Measurements from ENCODE around the gene BTBD7.
A peak's percentile ranks its signal among the peaks of the same experiment; 100 is the strongest.

BTBD7 gene

DNA sequence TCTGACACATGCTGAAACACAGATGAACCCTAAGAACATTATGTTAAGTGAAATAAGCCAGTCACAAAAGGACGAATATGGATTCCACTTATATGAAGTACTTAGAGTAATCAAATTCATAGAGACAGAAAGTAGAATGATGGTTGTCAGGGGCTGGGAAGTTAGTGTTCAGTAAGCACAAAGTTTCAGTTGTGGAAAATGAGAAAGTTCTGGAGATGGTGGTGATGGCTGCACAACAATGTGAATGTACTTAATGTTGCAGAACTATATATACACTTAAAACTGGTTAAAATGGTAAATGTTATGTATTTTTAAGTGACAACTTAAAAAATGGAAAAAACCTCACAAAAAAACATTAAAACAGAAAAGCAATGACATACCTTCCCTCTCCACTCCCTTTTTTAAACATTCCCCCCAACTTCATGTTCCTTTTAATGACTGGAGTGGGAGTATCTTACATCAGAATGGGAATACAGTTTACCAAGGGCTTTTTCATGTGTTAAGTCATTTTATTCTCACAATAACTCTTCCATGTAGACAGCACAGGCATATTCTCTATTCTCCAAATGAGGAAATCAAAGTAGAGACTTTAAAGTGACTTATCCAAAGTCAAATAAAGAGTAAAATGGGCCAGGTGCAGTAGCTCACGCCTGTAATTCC, 24.0 kb downstream of the BTBD7 start:
- in situ Hi-C loops (cut with HindIII; ENCODE audit: low pct_unique_long_range_greater_than_20kb, low sequenced_read_pairs): no loop called here
- no peak for DNase-seq (ENCODE audit: low read depth in 1 of 2, low spot score in 1 of 2)
- no peak for TF ChIP-seq JUND (IDR thresholded peaks at IDR 0.05; ENCODE audit: low read depth)

DNA sequence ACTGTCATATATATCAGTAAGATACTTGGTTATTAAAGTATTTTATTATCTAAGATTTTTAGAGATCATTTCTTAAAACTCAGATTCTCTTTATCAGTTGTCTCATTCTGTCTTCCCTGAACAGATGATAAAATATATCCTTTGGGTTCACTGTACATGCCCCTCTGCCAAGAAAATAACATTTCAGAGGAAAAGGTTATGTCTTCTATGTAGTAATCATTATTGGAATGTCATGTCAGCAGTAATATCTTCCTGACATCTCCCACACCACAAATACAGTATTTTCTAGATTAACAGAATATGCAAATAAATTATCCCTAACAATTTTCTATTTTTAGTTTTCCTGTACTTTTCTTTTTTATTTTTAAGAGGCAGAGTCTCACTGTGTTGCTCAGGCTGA, 26.0 kb downstream of the BTBD7 start:
- no peak for TF ChIP-seq JUND (IDR thresholded peaks at IDR 0.05; ENCODE audit: low read depth)
- DNase-seq (ENCODE audit: low read depth in 1 of 2, low spot score in 1 of 2): no peak
- in situ Hi-C loops (cut with HindIII; ENCODE audit: low pct_unique_long_range_greater_than_20kb, low sequenced_read_pairs): no loop called here

DNA sequence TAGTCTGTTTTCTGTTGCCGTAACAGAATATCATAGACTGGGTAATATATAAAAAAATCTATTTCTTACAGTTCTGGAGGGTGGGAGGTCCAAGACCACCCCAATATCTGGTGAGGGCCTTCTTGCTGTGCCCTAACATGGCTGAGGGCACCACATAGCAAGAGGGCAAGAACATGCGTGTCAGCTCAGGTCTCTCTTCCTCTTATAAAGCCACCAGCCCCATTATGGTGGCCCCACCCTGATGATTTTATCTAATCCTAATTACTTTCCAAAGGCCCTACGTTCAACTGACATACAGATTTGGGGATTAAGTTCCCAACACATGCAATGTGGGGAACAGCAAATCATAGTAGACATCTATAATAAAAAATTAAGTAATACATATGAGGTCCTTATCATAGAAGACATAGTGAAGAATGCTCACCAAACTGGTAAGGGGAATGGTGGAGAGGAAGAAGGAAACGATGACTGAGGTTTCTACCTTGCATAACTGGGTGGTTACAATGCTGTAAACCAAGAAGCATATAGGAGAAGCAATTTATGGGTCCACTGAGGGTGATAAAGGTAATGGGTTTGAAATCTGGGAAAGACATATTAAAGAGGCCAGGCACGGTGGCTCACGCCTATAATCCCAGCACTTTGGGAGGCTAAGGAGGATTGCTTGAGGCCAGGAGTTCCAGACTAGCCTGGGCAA, 27.0 kb downstream of the BTBD7 start:
- no peak for TF ChIP-seq JUND (IDR thresholded peaks at IDR 0.05; ENCODE audit: low read depth)
- DNase-seq (ENCODE audit: low read depth in 1 of 2, low spot score in 1 of 2): no peak
- in situ Hi-C loops (cut with HindIII; ENCODE audit: low pct_unique_long_range_greater_than_20kb, low sequenced_read_pairs): no loop called here

DNA sequence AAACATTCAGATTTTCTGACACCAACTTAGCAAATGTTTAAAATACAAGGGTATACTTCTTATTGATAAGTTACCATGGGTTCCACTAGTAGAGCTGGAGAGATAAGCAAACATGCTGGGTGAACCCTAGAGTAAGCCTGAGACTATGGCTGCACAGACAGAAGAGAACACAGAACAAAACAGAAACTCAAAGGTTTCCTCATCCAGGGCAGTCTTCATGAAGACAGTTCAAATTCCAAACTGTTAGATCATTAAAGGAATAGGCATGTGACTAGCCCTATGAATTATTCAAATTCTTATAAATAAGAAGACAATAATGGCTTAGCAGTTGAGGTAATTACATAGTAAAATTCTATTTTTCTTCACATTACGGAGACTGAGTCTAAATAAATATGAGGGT, 28.1 kb downstream of the BTBD7 start:
- no peak for DNase-seq (ENCODE audit: low read depth in 1 of 2, low spot score in 1 of 2)
- no peak for TF ChIP-seq JUND (IDR thresholded peaks at IDR 0.05; ENCODE audit: low read depth)
- in situ Hi-C loops (cut with HindIII; ENCODE audit: low pct_unique_long_range_greater_than_20kb, low sequenced_read_pairs): no loop called here

DNA sequence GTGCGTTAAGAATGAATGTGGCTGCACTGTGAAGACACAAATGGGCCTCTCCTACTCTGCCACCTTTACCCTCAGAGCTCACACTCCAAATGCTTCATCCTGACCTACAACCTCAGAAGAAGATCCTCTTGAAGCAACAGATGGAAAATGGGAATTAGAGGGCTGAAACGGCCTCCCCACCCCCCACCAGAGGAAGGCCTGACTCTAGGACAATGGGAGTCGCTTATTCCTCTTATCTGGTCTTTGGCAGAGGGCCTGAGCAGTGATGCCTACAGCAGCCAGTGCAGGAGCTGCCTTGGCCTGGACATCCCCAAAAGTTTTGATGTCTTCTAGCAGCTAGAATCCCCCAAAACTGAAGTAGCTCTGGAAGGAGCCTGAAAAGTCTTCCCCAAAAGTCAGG, 29.2 kb downstream of the BTBD7 start:
- DNase-seq (ENCODE audit: low read depth in 1 of 2, low spot score in 1 of 2): no peak
- in situ Hi-C loops (cut with HindIII; ENCODE audit: low pct_unique_long_range_greater_than_20kb, low sequenced_read_pairs): no loop called here
- TF ChIP-seq JUND (IDR thresholded peaks at IDR 0.05; ENCODE audit: low read depth): no peak

DNA sequence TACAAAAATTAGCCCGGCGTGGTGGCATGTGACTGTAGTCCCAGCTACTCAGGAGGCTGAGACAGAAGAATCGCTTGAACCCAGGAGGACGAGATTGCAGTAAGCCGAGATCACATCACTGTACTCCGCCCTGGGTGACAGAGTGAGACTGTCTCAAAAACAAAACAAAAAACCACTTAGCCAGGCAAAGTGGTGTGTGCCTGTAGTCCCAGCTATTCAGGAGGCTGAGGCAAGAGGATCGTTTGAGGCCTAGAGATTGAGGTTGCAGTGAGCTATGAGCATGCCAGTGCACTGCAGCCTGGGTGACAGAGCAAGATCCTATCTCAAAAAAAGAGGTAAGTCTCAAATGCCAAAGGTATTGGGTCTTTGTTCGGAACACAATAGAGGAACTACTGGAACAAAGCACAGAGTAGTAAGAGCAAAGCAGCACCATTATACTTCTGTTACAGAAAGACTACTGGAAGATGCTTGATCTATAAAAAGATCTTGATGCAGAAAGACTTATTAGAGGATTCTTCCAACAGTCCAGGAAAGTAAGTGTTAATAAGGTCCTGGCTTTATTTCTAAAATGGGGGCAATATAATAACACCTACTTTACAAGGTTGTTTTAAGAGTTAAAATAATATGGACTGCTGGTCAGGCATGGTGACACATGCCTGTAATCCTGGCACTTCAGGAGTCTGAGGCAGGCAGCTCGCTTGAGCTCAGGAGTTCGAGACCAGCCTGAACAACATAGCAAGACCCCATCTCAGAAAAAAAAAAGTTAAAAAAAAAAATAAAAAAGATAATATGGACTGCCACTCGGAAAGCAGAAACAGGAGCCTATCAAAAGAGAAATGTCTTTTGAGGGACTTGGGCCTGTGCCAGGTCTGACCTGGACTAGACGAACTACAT, 29.9 kb downstream of the BTBD7 start:
- no peak for TF ChIP-seq JUND (IDR thresholded peaks at IDR 0.05; ENCODE audit: low read depth)
- no peak for DNase-seq (ENCODE audit: low read depth in 1 of 2, low spot score in 1 of 2)
- in situ Hi-C loops (cut with HindIII; ENCODE audit: low pct_unique_long_range_greater_than_20kb, low sequenced_read_pairs): no loop called here

DNA sequence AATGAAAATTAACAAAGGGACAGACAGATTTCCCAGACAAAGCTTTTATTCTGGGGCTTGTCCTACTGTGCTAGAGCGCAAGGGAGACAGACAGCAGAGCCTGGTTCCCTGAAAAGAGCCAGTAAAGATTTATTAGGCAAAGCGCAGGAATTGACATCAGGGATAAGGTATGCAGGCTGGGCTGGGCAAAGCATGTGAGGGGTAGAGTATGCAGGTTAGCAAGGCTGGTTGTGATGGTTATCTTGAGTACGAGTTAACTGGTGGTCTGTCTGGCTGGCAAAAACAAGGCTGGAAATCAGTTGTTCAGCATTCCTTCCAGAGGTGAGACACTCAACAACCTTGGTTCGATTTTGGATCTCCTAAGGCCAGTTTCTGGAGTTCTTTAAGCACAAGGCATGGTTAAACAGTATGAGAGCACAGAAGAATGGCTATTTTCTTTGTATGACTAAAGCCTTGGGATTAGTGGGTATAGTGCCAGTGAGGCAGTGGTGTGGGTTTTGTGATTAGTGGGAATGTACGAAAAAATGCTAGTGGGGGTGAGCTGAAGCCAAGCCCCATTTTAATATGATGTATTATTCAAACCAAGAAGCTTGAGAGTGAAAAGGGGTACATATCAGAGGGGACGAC, 30.9 kb downstream of the BTBD7 start:
- in situ Hi-C loops (cut with HindIII; ENCODE audit: low pct_unique_long_range_greater_than_20kb, low sequenced_read_pairs): no loop called here
- no peak for TF ChIP-seq JUND (IDR thresholded peaks at IDR 0.05; ENCODE audit: low read depth)
- peak in 1 of 2 experiments; percentile 22 for DNase-seq (ENCODE audit: low read depth in 1 of 2, low spot score in 1 of 2)

DNA sequence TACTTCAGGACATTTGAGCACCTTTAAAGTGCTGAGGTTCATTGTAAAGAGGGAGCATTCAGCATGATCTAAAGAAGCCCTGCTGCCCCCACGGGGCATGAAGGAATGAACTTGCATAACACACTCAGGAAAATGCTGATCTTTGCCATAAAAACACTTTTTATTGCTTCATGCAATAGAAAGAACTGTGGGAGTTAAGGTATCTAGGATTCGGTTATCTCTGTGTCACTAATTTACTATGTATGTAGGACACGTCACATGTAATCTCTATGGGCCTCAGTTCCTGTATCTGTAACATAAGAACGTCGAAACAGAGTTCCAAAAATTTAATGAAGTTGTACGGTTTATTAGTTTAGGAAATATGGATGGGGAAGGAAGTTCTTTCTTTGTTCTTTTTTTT, 33.0 kb downstream of the BTBD7 start:
- no peak for TF ChIP-seq JUND (IDR thresholded peaks at IDR 0.05; ENCODE audit: low read depth)
- in situ Hi-C loops (cut with HindIII; ENCODE audit: low pct_unique_long_range_greater_than_20kb, low sequenced_read_pairs): no loop called here
- no peak for DNase-seq (ENCODE audit: low read depth in 1 of 2, low spot score in 1 of 2)

DNA sequence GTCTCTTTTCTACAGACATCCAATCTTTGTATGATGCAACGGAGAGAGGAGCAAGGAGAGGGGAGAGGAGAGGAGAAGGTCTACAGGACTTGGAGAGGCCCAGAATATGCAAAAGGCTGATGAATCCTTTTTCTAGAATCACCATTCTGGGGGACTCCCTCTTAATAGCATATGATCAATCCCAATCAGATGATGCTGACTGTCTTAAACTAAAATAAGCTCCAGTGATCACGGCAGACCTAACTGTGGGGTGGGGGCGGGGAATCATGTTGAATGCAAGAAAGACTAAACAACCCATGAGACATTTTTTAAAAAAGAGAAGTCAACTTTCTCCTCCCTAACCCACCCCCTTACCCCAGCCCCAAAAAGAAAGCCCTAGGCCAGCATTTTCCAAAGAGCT, 33.4 kb downstream of the BTBD7 start:
- TF ChIP-seq JUND (IDR thresholded peaks at IDR 0.05; ENCODE audit: low read depth): no peak
- no peak for DNase-seq (ENCODE audit: low read depth in 1 of 2, low spot score in 1 of 2)
- in situ Hi-C loops (cut with HindIII; ENCODE audit: low pct_unique_long_range_greater_than_20kb, low sequenced_read_pairs): no loop called here

DNA sequence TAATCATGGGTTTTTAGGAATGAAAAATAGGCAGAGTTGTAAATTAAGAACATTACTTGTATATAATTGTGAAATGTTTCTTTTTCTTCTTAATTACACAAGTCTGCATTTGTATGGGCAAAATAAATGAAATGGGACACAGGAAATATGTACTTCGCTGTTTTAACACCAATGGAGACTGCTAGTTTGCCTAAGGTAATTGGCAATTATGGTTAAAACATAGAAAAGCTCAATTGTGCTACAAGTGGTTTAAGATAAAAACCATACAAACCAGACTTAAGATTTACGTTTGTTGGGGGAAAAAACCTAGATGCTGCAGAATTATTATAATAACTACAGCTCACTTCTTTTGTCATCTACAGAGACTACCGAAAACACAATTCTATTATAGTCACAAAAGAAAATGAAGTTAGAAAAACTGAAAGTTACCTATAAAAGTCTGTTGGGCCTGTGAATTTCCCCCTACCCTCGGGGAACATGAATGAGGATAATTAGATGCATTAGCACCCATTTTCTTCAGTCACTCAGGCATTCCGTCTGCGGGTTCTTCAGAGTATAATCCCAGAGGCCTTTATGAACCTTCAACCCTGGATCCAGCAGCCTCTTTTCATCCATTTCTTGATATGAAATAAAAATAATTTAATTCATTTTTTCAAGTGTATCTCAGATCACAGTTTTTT, 37.2 kb downstream of the BTBD7 start:
- no peak for TF ChIP-seq JUND (IDR thresholded peaks at IDR 0.05; ENCODE audit: low read depth)
- in situ Hi-C loops (cut with HindIII; ENCODE audit: low pct_unique_long_range_greater_than_20kb, low sequenced_read_pairs): no loop called here
- DNase-seq (ENCODE audit: low read depth in 1 of 2, low spot score in 1 of 2): no peak

DNA sequence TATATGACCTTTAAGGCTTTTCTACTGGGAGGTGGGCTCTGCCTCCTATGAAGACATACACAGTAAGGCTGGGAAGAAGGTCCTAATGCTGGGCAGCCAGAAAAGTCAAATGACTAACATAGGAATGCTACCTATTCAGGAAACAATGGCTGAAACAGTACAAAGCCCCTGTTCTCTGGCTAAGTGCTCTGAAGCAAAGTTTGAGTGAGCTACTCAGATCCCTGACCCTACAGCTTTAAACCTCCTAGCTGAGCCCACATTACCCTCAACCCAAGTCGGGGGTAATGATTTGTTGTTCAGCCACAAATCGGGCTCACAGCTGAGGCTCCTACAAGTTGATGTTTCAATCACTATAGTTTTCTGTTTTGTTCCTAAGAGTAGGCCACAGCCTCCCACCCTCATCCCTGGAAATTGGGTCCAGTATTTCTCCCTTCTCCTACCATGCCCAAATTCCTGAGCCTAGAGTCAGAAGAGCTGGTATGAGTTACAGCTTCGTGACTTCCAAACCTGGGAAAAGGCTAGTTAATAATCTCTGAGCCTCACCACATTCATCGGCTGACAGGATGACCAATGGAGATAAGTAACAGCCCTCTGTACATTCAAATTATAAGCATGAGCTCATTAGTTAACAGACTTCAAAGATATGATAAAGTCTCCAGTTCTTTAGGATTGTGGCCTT, 46.5 kb downstream of the BTBD7 start:
- no peak for TF ChIP-seq JUND (IDR thresholded peaks at IDR 0.05; ENCODE audit: low read depth)
- no peak for DNase-seq (ENCODE audit: low read depth in 1 of 2, low spot score in 1 of 2)
- in situ Hi-C loops (cut with HindIII; ENCODE audit: low pct_unique_long_range_greater_than_20kb, low sequenced_read_pairs): no loop called here

DNA sequence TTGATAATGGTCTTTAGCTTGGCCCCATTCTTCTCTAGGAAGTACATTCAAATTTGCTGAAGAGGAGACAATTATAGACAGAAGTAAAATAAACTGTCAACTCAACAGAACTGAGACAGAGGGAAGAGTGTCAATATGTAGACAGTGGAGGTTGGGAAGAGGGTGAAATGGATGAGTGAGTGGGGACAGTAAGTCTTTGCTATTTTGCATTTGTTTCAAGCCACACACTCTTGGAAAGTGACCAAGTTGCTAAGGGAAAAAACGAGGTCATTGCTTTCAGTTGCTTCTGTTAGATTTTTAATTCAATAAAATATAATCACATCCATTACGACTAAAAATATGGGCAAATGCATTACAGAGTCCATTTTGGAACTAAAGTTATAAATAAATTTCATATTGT, 47.8 kb downstream of the BTBD7 start:
- no peak for TF ChIP-seq JUND (IDR thresholded peaks at IDR 0.05; ENCODE audit: low read depth)
- no peak for DNase-seq (ENCODE audit: low read depth in 1 of 2, low spot score in 1 of 2)
- in situ Hi-C loops (cut with HindIII; ENCODE audit: low pct_unique_long_range_greater_than_20kb, low sequenced_read_pairs): no loop called here

All from T47D (cell line).